ENCODE measurements around the gene NAV2.

Gene NAV2

GRCh38 chr11:19805376-19805775, 92.7 kb downstream of the NAV2 start:
- H3K27ac ChIP-seq (ENCODE audit: low read length) = no peak overlapping the region
- DNase-seq = no peak
- H3K79me2 ChIP-seq (ENCODE audit: low read length) = no peaks in the 10 kb centered on the region
- H3K27me3 ChIP-seq (replicated peaks; ENCODE audit: insufficient read depth, low read length) = no peaks in the 10 kb centered on the region
- no peaks in the 10 kb centered on the region for H4K20me1 ChIP-seq (ENCODE audit: insufficient read depth, low read length)
- H3K4me1 ChIP-seq (ENCODE audit: low read length) = no peaks in the 10 kb centered on the region
- no peaks in the 10 kb centered on the region for H3K9me3 ChIP-seq (replicated peaks; ENCODE audit: insufficient read depth, low read length)
- no peak overlapping the region for H3K9ac ChIP-seq (ENCODE audit: low read length)
- TF ChIP-seq EZH2 (optimal IDR thresholded peaks at IDR 0.05; ENCODE audit: low read depth, low read length) (no peak), EZH2phosphoT487 (IDR thresholded peaks at IDR 0.05; ENCODE audit: low read length) (no peak)
- TF ChIP-seq, protein P1, sequence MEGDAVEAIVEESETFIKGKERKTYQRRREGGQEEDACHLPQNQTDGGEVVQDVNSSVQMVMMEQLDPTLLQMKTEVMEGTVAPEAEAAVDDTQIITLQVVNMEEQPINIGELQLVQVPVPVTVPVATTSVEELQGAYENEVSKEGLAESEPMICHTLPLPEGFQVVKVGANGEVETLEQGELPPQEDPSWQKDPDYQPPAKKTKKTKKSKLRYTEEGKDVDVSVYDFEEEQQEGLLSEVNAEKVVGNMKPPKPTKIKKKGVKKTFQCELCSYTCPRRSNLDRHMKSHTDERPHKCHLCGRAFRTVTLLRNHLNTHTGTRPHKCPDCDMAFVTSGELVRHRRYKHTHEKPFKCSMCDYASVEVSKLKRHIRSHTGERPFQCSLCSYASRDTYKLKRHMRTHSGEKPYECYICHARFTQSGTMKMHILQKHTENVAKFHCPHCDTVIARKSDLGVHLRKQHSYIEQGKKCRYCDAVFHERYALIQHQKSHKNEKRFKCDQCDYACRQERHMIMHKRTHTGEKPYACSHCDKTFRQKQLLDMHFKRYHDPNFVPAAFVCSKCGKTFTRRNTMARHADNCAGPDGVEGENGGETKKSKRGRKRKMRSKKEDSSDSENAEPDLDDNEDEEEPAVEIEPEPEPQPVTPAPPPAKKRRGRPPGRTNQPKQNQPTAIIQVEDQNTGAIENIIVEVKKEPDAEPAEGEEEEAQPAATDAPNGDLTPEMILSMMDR (IDR thresholded peaks at IDR 0.05; ENCODE audit: low read length) = no peak
- no peak overlapping the region for H3K4me2 ChIP-seq (ENCODE audit: low read depth, low read length)
- H3K36me3 ChIP-seq (replicated peaks; ENCODE audit: insufficient read depth, low read length) = no peaks in the 10 kb centered on the region
- no peak overlapping the region for H2AFZ ChIP-seq (ENCODE audit: low read length)
- H3F3A ChIP-seq (ENCODE audit: insufficient read depth, low read length) = no peaks in the 10 kb centered on the region
- no peak overlapping the region for H3K4me3 ChIP-seq (ENCODE audit: low read length)
- no peaks in the 10 kb centered on the region for H3K9me2 ChIP-seq (replicated peaks; ENCODE audit: insufficient read depth, low read length)

GRCh38 chr11:19805827-19806226, 93.2 kb downstream of the NAV2 start:
- H3K36me3 ChIP-seq (replicated peaks; ENCODE audit: insufficient read depth, low read length) = no peaks in the 10 kb centered on the region
- no peaks in the 10 kb centered on the region for H3K79me2 ChIP-seq (ENCODE audit: low read length)
- TF ChIP-seq, protein P1 (IDR thresholded peaks at IDR 0.05; ENCODE audit: low read length) = no peak
- TF ChIP-seq EZH2 (optimal IDR thresholded peaks at IDR 0.05; ENCODE audit: low read depth, low read length) = no peak
- no peak for TF ChIP-seq EZH2phosphoT487 (IDR thresholded peaks at IDR 0.05; ENCODE audit: low read length)
- no peak overlapping the region for H2AFZ ChIP-seq (ENCODE audit: low read length)
- no peaks in the 10 kb centered on the region for H3K27me3 ChIP-seq (replicated peaks; ENCODE audit: insufficient read depth, low read length)
- H3K9me2 ChIP-seq (replicated peaks; ENCODE audit: insufficient read depth, low read length) = no peaks in the 10 kb centered on the region
- no peak overlapping the region for H3K27ac ChIP-seq (ENCODE audit: low read length)
- no peaks in the 10 kb centered on the region for H3K4me1 ChIP-seq (ENCODE audit: low read length)
- no peak for DNase-seq
- no peaks in the 10 kb centered on the region for H3F3A ChIP-seq (ENCODE audit: insufficient read depth, low read length)
- H4K20me1 ChIP-seq (ENCODE audit: insufficient read depth, low read length) = no peaks in the 10 kb centered on the region
- no peak overlapping the region for H3K4me3 ChIP-seq (ENCODE audit: low read length)
- H3K4me2 ChIP-seq (ENCODE audit: low read depth, low read length) = no peak overlapping the region
- H3K9me3 ChIP-seq (replicated peaks; ENCODE audit: insufficient read depth, low read length) = no peaks in the 10 kb centered on the region
- no peak overlapping the region for H3K9ac ChIP-seq (ENCODE audit: low read length)

GRCh38 chr11:19806251-19806650, 93.6 kb downstream of the NAV2 start:
- H3K27me3 ChIP-seq (replicated peaks; ENCODE audit: insufficient read depth, low read length) = no peaks in the 10 kb centered on the region
- no peak overlapping the region for H3K4me2 ChIP-seq (ENCODE audit: low read depth, low read length)
- no peaks in the 10 kb centered on the region for H3K4me1 ChIP-seq (ENCODE audit: low read length)
- no peak for TF ChIP-seq EZH2phosphoT487 (IDR thresholded peaks at IDR 0.05; ENCODE audit: low read length)
- TF ChIP-seq, protein P1 (IDR thresholded peaks at IDR 0.05; ENCODE audit: low read length) = no peak
- TF ChIP-seq EZH2 (optimal IDR thresholded peaks at IDR 0.05; ENCODE audit: low read depth, low read length) = no peak
- no peaks in the 10 kb centered on the region for H4K20me1 ChIP-seq (ENCODE audit: insufficient read depth, low read length)
- no peak for DNase-seq
- no peaks in the 10 kb centered on the region for H3K9me2 ChIP-seq (replicated peaks; ENCODE audit: insufficient read depth, low read length)
- H3K4me3 ChIP-seq (ENCODE audit: low read length) = no peak overlapping the region
- H3F3A ChIP-seq (ENCODE audit: insufficient read depth, low read length) = no peaks in the 10 kb centered on the region
- no peaks in the 10 kb centered on the region for H3K9me3 ChIP-seq (replicated peaks; ENCODE audit: insufficient read depth, low read length)
- no peak overlapping the region for H2AFZ ChIP-seq (ENCODE audit: low read length)
- H3K9ac ChIP-seq (ENCODE audit: low read length) = no peak overlapping the region
- H3K36me3 ChIP-seq (replicated peaks; ENCODE audit: insufficient read depth, low read length) = no peaks in the 10 kb centered on the region
- no peak overlapping the region for H3K27ac ChIP-seq (ENCODE audit: low read length)
- H3K79me2 ChIP-seq (ENCODE audit: low read length) = no peaks in the 10 kb centered on the region
